ENCODE measurements around the gene NFKBIA. TPM values are rescaled to one million over a fixed set of nuclear protein-coding genes. Genes with fewer than 3 reads are reported as not detected.
A peak's percentile ranks its signal among the peaks of the same experiment; 100 is the strongest.
"Not testable (repeated sequence)": the region's sequence is repeated elsewhere in the genome, so short reads cannot be mapped to it uniquely, and the experiment has no call there.

NFKBIA gene, protein sequence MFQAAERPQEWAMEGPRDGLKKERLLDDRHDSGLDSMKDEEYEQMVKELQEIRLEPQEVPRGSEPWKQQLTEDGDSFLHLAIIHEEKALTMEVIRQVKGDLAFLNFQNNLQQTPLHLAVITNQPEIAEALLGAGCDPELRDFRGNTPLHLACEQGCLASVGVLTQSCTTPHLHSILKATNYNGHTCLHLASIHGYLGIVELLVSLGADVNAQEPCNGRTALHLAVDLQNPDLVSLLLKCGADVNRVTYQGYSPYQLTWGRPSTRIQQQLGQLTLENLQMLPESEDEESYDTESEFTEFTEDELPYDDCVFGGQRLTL
- 170 TPM for total RNA-seq (ENCODE audit: insufficient read depth, low replicate concordance)

DNA sequence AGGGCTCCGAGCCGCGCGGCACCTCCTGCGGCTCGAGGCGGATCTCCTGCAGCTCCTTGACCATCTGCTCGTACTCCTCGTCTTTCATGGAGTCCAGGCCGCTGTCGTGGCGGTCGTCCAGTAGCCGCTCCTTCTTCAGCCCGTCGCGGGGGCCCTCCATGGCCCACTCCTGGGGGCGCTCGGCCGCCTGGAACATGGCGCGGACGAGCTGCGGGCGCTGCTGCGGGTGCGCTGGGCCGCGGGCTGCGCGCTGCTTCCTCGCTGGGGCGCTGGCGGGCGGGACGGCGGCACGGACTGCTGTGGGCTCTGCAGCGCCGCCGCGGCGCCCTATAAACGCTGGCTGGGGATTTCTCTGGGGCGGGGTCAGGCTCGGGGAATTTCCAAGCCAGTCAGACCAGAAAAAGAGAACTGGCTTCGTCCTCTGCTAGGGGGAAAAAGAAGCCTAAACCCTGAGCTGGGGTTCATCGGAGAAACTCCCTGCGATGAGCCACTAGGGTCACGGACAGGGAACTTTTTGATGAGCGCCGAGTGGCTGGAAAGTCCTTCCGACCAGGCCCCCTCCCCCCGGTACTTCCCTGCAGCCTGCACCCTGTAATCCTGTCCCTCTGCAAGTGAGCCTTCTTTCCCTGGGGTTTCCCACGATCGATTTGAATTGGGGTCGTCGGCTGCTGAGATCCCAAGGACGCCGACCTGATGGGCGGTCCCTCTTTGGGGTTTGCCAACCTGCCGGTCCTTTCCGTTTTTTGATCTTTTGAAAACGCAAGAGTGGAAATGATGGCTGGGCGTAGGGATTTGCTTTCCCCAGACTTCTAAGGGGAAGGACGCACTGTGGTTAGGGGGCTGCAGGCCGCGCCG, at the start of gene NFKBIA:
Gene NFKBIA (minus strand): TSS at position 301 of the 855 bp plus-strand sequence. CDS start 105 bp downstream, at position 196.
- DNase-seq (ENCODE audit: low spot score), result peak; percentile 93

DNA sequence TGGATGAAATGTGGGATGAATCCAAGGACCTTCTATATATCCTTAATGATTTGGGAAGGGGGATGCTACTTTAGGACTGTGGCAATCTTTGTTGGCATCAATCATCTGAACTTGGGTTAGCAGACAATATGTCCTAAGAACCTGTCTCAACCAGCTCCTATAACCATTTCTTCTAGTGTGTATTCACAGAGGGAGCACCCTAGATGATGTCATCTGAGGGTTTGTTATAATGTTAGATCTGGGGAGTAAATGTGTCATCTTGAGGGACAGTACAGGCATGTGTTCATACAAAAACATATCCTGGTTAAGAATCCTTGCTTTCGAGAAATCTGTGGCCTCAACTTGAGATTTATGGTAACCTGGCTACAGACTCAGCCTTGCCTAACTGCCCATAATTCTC, 41.9 kb upstream of the NFKBIA start:
- no peak for DNase-seq (ENCODE audit: low spot score)

DNA sequence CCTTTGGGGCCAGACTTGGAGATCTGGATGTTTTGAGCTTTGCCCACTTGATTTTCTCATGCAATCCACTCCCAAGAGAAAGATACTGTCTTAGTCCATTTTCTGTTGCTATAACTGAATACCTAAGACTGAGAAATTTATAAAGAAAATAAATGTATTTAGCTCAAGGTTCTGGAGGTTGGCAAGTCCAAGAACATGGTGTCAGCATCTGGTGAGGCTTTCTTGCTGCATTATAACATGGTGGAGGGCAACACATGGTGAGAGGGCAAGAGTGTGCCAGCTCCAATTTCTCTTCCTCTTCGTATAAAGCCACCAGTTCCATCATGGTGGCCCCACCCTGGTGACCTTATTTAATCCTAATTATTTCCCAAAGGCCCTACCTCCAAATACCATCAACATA, 39.6 kb upstream of the NFKBIA start:
- DNase-seq (ENCODE audit: low spot score), result no peak

DNA sequence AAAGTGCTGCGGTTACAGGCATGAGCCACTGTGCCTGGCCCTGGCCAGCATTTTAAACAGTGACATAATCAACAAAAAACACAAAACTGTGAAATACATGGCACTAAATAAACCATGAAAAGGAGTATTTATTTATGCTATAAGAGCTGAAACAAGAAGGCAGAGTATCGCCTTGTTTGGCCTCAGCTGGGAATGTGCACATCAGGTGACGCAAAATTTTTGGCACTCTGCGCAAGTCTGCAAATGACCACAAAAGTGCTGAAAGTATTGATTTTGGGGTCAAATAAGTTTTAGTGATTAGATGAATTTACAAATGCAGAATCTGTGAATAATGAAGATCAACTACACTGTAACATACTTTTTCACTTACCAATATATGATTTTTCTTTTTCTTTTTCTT, 36.6 kb upstream of the NFKBIA start:
- no peak for DNase-seq (ENCODE audit: low spot score)

DNA sequence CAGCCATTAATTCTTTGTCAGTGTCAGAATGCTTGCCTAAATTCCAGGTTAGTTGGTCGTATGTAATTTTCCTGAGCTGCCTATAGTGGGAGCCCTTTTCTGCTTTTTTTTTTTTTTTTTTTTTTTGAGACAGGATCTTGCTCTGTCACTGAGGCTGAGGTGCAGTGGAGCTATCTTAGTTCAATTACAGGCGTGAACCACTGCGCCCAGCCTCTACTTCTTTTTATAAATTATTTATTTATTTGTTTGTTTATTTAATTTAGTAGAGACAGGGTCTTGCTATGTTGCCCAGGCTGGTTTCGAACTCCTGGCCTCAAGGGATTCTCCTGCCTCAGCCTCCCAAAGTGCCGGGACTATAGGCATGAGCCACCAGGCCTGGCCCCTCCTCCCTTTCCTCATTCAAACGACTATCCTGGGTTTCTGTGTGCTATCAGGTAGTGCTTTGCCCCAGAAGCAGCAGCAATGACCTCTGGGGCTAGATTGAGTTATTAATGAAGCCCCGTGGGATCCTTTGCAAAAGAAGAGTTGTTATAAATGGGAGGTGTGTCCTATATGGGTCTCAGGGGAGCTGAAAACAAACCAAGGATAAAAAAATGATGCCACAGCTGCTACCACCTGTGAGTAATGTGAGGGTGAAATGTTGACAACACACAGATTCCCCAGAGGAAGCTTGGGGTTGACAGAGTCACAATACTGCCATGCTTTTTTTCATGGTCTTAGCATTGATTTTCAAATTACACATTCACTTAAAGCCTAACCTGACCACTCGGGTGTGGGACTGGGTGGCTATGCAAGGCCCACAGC, 34.6 kb upstream of the NFKBIA start:
- DNase-seq (ENCODE audit: low spot score), result no peak

DNA sequence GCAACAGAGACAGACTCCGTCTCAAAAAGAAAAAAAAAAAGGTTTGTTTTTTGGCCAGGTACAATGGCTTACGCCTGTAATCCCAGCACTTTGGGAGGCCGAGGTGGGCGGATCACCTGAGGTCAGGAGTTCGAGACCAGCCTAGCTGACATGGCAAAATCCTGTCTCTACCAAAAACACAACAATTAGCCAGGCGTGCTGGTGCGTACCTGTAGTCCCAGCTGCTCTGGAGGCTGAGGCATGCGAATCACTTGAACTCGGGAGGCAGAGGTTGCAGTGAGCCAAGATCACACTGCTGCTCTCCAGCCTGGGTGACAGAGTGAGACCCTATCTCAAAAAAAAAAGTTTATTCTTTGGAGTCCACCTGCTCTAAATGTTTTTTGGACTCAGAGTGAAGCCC, 33.9 kb upstream of the NFKBIA start:
- not testable (repeated sequence) for DNase-seq (ENCODE audit: low spot score)

DNA sequence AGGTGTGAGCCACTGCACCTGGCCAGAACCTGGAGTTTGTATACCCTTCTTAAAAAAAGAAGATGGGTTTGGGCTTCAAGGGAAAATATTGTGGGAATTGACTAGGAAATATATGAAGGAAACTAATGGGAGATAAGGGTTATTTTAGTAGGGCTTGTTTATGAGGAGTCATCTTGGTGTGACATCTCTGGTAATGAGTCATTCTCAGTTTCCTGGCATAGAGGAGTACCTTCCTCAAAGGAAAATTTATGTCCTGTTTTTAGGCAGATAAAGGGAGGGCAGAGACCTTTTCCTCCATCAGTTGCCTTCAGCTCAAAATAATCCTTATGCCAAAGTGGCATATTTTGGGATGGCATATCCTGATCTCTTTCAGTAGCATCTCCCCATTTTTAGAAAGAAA, 30.6 kb upstream of the NFKBIA start:
- no peak for DNase-seq (ENCODE audit: low spot score)

DNA sequence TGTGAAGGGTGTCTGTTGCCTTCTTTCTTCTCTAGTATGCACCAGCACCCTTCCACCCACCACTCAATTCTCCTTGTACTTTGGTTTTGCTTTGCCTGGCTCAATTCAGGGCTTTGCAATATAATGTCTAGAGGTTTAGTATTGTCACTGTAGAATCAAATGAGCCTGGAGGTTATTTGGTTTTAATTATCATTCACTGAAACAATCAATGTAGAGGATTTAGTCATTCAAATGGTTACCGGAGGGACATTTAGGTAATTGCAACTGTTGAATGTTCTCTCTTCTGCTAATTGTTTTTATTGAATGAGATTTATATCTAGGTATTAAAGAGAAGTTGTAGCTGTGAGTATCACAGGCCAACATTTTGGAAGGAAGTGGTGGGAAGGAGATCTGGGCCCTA, 29.3 kb upstream of the NFKBIA start:
- no peak for DNase-seq (ENCODE audit: low spot score)

DNA sequence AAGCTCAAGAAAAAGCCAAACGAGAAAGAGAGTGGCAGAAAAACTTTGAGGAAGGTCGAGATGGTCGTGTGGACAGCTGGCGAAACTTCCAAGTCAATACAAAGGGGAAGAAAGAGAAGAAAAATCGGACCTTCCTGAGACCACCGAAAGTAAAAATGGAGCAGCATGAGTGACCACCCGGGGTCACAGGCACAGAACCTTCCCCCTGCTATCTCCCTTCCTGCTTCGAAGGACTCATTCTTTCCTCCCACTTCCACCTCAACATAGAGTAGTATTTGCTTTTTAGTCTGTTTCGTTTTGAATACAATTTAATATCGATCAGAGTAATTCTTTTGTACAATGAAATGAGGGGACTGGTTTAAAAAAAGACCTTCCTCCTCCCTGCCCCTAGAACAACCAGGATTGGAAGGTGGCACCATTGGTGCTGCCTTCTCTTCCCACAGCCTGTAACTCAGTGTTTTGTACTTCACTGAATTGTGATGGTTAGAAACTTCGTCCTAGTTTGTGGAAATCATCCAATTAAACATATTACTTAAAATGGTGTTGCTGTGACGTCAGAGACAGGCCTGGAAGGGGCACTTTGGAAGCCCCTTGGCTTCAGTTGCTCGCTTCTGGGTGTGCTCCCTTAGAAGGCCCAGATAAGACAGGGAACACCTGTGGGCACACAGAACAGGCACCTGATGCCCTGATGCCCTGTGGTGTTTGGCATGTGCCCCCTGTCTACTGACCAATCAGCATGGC, 26.1 kb upstream of the NFKBIA start:
- no peak for DNase-seq (ENCODE audit: low spot score)

DNA sequence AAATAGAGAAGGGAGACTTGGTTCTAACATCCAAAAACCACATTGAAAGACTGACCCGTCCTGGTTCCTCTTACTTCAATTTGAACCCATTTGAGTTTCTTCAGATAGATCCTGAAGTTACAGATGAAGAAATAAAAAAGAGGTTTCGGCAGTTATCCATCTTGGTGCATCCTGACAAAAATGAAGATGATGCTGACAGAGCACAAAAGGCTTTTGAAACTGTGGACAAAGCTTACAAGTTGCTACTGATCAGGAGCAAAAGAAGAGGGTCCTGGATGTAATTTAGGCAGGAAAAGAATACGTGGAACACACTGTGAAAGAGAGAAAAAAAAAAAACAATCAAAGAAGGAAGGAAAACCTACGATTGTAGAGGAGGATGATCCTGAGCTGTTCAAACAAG, 25.4 kb upstream of the NFKBIA start:
- DNase-seq (ENCODE audit: low spot score), result no peak

DNA sequence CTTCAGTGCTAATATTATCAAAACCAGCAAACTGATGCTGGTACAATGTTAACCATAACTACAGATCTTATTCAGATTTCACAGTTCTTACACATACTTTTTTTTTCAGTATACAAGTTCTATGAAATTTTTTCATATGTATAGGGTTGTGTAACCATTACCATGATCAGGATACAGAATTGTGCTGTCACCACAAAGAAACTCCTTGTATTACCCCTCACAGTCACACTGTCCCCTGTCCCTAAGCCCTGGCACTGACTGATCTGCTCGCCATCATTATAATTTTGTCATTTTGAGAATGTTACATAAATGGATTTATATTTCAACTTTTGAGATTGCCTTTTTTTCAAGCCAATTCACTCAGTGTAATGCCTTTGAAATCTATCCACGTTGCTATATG, 21.3 kb upstream of the NFKBIA start:
- DNase-seq (ENCODE audit: low spot score), result no peak

DNA sequence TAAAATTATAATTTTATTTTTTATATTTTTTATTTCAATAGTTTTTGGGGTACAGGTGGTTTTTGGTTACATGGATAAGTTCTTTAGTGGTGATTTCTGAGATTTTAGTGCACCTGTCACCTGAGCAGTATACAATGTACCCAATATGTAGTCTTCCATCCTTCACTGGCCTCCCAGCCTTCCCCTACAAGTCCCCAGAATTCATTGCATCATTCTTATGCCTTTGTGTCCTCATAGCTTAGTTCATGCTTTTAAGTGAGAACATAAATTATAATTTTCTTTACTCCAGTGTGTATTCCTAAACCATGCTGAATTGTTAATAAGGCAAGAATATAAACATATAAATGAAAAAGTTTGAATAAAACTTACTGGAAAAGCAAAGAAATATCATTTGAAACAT, 19.1 kb upstream of the NFKBIA start:
- DNase-seq (ENCODE audit: low spot score), result no peak

DNA sequence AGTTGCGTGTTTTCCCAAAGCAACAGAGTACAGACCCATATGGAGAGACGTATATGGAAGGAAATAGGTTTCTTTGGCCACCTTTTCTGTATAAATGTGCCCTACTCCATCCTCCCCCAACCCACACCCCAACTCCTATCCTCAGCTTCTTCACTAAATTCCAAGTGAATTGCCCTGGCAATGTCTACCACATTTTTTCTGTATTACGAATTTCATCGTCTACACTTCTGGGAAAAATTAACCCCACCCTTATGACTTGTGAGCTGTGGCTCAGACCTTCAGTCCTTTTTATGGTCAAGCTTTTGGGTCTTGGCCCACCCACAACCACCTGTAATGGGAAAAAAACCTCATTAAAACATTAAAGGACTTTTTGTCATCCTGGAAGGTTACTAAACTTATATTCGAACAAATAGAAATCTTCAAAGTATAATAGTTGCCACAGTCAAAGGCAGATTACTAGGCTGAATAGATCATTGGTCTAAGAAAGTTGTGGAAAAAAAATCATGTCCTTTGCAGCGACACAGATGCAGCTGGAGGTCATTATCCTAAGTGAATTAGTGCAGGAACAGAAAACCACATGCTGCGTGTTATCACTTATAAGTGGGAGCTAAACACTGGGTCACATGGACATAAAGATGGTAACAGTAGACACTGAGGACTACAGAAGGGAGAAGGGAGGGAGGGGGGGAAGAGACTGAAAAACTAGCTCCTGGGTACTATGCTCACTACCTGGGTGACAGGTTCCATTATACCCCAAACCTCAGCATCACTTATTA, 15.7 kb upstream of the NFKBIA start:
- DNase-seq (ENCODE audit: low spot score), result no peak

DNA sequence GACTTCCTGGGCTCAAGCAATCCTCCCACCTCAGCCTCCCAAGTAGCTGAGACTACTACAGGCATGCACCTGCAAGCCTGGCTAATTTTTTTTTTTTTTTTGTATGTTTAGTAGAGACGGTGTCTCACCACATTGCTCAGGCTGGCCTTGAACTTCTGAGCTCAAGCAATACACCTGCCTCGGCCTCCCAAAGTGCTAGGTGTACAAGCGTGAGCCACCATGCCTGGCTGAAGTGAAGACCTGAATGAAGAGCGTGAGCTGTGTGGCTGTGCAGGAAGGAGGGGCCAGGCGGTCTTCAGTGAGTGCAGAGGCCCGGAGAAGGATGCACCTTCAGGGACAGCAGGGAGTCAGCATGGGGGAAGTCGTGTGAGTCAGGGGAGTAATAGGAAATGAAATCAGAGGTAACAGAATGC, 14.9 kb upstream of the NFKBIA start:
- no peak for DNase-seq (ENCODE audit: low spot score)

DNA sequence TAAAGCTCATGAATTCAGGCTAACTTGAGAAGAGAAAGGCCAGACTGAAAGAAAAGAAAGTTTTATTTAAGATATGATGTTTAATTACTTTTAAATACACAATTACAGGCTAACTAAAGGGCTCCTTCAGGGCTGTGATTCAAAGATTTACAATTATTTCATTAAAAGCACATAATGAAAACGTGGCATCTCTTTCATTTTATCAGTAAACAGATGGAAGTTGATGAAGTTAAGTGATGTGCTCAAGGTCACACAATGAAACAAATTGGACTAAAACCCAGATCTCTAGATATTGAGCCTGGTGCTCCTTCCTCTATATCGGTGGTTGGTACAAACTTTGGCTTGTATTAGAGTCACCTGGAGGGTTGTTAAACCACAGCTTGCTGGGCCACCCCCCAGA, 13.5 kb upstream of the NFKBIA start:
- no peak for DNase-seq (ENCODE audit: low spot score)

DNA sequence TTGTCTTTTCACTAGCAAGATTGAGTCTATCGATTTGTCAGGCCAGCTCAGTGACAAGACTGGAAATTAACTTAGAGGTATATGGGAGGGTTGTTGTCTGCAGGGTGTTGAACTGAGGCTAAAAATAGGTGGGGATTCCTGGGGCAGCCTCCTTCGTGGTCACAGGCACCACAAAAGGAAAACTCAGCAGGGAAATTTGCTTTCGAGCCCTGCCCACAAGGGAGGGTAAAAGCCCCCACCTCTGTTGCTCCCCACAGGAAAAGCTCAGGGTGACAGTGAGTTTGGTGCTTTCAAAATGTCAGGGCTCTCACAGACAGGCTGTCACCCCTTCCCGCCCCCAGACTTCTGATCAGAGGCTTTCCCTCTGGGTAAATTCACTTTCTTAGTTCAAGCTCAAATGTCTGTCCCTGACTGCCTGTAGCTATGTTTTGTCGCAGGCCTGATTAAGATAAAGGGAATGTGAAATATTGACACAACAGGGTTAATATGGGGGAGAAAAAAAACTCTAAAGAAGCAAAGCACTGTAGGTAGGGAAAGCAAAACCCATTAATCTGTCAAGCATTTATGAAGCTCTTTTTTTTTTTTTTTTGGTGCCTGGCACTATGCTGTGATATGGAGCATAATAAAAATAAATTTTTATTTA, 11.7 kb upstream of the NFKBIA start:
- DNase-seq (ENCODE audit: low spot score), result no peak

DNA sequence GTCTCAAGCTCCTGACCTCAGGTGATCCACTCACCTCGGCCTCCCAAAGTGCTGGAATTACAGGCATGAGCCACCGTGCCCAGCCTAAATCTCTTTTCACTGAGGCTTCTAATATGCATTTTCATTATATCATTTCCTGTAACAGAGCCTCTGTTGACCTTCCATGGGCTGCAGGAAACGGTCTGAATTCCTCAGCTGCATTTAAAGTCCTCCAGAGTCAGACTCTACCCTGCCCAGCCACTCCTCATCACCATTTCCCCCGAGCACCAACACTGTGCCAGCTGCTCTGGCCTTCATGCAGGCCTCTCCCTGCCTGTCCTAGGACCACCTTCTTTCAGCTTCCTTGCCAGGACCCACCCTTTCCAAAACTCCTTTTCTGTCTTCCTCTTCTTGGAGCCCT, 9.8 kb upstream of the NFKBIA start:
- DNase-seq (ENCODE audit: low spot score), result no peak

DNA sequence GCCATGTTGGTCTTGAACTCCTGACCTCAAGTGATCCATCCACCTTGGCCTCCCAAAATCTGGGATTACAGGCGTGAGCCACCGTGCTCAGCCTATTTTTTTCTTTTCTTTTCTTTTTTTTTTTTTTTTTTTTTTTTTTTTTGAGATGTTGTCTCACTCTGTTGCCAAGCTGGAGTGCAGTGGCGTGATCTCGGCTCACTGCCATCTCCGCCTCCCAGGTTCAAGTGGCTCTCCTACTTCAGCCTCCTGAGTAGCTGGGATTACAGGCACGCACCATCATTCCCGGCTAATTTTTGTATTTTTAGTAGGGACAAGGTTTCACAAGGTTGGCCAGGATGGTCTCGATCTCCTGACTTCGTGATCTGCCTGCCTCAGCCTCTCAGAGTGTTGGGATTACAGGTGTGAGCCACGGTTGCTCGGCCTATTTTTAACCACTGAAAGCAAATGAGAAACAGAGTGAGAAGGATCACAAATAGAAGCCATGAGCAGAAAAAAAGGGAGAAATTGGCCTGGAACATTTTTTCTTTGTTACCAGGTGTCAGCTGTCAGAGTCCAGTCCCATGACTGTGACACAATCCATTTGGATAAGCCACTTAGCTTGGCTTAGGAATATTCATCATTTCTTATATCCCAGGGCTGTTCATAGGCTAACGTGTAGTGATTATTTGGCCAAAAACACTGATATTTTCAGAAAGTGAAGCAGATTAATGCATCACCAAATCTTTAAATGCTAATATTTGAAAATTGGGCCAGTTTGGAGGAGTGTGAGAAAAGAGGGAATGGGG, 7.9 kb upstream of the NFKBIA start:
- no peak for DNase-seq (ENCODE audit: low spot score)

DNA sequence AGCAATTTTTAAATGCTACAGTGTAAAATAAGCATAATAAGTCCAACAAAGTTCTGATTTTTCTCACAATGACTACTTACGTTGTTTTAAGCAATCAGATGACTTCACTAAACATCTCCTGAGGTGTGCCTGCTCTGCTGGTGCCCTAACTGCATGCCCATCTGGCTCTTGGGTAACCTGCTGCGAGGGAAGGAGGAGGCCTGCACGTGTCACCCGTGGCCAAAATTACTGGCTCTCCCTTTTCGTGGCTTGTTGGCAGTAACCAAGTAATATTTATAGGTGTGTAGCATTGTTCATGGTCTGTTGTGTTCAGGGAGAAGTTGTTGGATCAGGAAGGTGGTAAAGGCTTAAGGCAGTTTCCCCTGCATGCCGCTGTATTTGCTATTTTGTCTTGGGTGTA, 6.3 kb upstream of the NFKBIA start:
- no peak for DNase-seq (ENCODE audit: low spot score)

Measured in umbilical cord (tissue), 2 donors.